ENCODE data around the gene ZNF136. TPM values are rescaled to one million over a fixed set of nuclear protein-coding genes. Genes with fewer than 3 reads are reported as not detected.

The ZNF136 gene
- total and polyA plus RNA-seq, 2 of the 13 experiments (the other 11 are each of a cell fraction or from before 2014, with no cell fraction given): 2.5 to 10.2 TPM

GRCh38 chr19:12139885-12140544, 22.9 kb upstream of the ZNF136 start, which contains the start of gene ZNF20 (continued):
- no peak for TF ChIP-seq MTF1 (CRISPR knock-in tag; IDR thresholded peaks at IDR 0.05)
- TF ChIP-seq ZNF253 (CRISPR knock-in tag; IDR thresholded peaks at IDR 0.05; ENCODE audit: borderline replicate concordance): no peak
- TF ChIP-seq TAF1 (CRISPR knock-in tag; IDR thresholded peaks at IDR 0.05): peak; percentile 63
- peak; percentile 49; the same call in 1 of the 2 replicates for TF ChIP-seq ZNF766 (CRISPR knock-in tag; IDR thresholded peaks at IDR 0.05; ENCODE audit: borderline replicate concordance)
- 0 out of 2 replicates have a peak, but pooled peaks have one; percentile 25 for TF ChIP-seq ZXDC (CRISPR knock-in tag; IDR thresholded peaks at IDR 0.05)
- TF ChIP-seq USF2 (IDR thresholded peaks at IDR 0.05; ENCODE audit: low read depth, low read length): no peak
- TF ChIP-seq USF2 (CRISPR knock-in tag; IDR thresholded peaks at IDR 0.05; ENCODE audit: borderline replicate concordance): 0 out of 2 replicates have a peak, but pooled peaks have one; percentile 22
- no peak for TF ChIP-seq ARHGAP35 (CRISPR knock-in tag; IDR thresholded peaks at IDR 0.05; ENCODE audit: borderline replicate concordance)
- no peak for TF ChIP-seq RCOR2 (CRISPR knock-in tag; IDR thresholded peaks at IDR 0.05)
- peak; percentile 36; the same call in 1 of the 2 replicates for TF ChIP-seq GMEB1 (CRISPR knock-in tag; IDR thresholded peaks at IDR 0.05; ENCODE audit: borderline replicate concordance)
- 0 out of 2 replicates have a peak, but pooled peaks have one; percentile 19 for TF ChIP-seq TFE3 (CRISPR knock-in tag; IDR thresholded peaks at IDR 0.05)
- no peak for TF ChIP-seq SKI (IDR thresholded peaks at IDR 0.05; ENCODE audit: partially characterized antibody)
- TF ChIP-seq ZSCAN30 (CRISPR knock-in tag; IDR thresholded peaks at IDR 0.05): 0 out of 2 replicates have a peak, but pooled peaks have one; percentile 41
- TF ChIP-seq ZNF644 (CRISPR knock-in tag; IDR thresholded peaks at IDR 0.05; ENCODE audit: low read depth): no peak
- TF ChIP-seq ZBTB39 (CRISPR knock-in tag; IDR thresholded peaks at IDR 0.05): no peak
- TF ChIP-seq SP5 (CRISPR knock-in tag; IDR thresholded peaks at IDR 0.05; ENCODE audit: borderline replicate concordance, low read depth): no peak
- no peak for TF ChIP-seq NR2F6 (IDR thresholded peaks at IDR 0.05)
- no peak for TF ChIP-seq NR2F6 (CRISPR knock-in tag; IDR thresholded peaks at IDR 0.05)

Data from HepG2 (cell line).